Hepatocyte (in vitro differentiated cells): ENCODE measurements around the gene LCN12.

Experiments
- CTCF ChIP-seq: fragments of 200-600 bp; sonication (generic); IDR thresholded peaks from 2 replicates; pipeline ENCODE4 v1.5.1; 2016; ENCODE audit warnings: antibody characterized with exemption, mild to moderate bottlenecking; ENCODE audit not compliant: poor library complexity
- EZH2 ChIP-seq: fragments of 200-600 bp; sonication (generic); IDR thresholded peaks from 2 replicates; pipeline ENCODE4 v1.6.1; 2016; ENCODE audit warnings: antibody characterized with exemption, mild to moderate bottlenecking, borderline replicate concordance

GRCh38 chr9:136969150-136969549 lies 17.1 kb downstream of the LCN12 start:
- TF ChIP-seq CTCF (no peak), EZH2 (no peak)
